Mammary epithelial cell (primary cell): ENCODE measurements around the gene NEO1.

Experiments
- EZH2 ChIP-seq: IDR thresholded peaks from 2 replicates; pipeline ENCODE4 v1.6.1; 2012; ENCODE audit warnings: low read length, inconsistent platforms, borderline replicate concordance
- TF ChIP-seq, protein P1 (sequence below), 2 donors: IDR thresholded peaks in 1 of 2; conservative IDR thresholded peaks in 1 of 2; 2 replicates each; pipeline ENCODE4 v1.5.1; 2011 to 2012; ENCODE audit warnings: inconsistent platforms in 2 of 2, low read length in 2 of 2, mild to moderate bottlenecking in 2 of 2, control low read depth in 1 of 2, low read depth in 1 of 2; ENCODE audit not compliant: insufficient read depth in 1 of 2; ENCODE audit errors: extremely low read depth in 1 of 2

DNA sequence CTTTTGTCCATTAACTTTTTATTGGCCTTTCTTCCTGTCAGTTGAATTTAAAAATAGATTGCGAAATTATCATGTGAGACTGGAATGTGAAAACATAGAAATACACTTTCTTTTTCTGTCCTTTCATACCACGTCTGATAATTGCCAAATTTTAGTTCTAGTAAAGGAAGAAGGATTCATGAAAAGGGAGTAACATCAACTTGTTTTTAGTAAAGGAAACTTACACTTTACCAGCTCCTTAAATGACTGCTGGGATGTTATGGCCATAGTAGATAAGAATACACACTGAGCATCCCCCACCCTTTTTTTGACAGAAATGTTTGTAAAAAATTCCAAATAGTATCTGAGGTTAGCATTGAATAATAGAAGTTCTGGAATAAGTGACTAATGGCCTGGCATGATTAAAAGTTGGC is 137.9 kb downstream of the NEO1 start:
- TF ChIP-seq, protein P1, sequence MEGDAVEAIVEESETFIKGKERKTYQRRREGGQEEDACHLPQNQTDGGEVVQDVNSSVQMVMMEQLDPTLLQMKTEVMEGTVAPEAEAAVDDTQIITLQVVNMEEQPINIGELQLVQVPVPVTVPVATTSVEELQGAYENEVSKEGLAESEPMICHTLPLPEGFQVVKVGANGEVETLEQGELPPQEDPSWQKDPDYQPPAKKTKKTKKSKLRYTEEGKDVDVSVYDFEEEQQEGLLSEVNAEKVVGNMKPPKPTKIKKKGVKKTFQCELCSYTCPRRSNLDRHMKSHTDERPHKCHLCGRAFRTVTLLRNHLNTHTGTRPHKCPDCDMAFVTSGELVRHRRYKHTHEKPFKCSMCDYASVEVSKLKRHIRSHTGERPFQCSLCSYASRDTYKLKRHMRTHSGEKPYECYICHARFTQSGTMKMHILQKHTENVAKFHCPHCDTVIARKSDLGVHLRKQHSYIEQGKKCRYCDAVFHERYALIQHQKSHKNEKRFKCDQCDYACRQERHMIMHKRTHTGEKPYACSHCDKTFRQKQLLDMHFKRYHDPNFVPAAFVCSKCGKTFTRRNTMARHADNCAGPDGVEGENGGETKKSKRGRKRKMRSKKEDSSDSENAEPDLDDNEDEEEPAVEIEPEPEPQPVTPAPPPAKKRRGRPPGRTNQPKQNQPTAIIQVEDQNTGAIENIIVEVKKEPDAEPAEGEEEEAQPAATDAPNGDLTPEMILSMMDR (conservative IDR thresholded peaks at IDR 0.05 in 1 of 2, IDR thresholded peaks at IDR 0.05 in 1 of 2; ENCODE audit: extremely low read depth in 1 of 2, insufficient read depth in 1 of 2, low read depth in 1 of 2, low read length in 2 of 2): no peak
- TF ChIP-seq EZH2: no peak
